WTC11 (cell line): ENCODE measurements around the gene PRLR. TPM values are rescaled to one million over a fixed set of nuclear protein-coding genes. Genes with fewer than 3 reads are reported as not detected.

ENCODE experiments used
- ATAC-seq: fragments of 200-7000 bp; cut with Tn5 transposase; 2 replicates; pipeline ENCODE4 v1.10.0; 2021; ENCODE audit warnings: mild to moderate bottlenecking, moderate library complexity
- CTCF ChIA-PET: fragments of 300-600 bp; sonication (Branson Sonifier 250); formaldehyde crosslinking; loops from one replicate; lab custom pipeline; 2021; ENCODE audit warnings: antibody characterized with exemption; lab: Charles Lee
- POLR2A ChIA-PET: fragments of 350-600 bp; sonication (Branson Sonifier 250); formaldehyde crosslinking; loops from one replicate; lab custom pipeline; 2021; ENCODE audit warnings: antibody characterized with exemption; lab: Charles Lee
- DNase-seq: peaks from one replicate; pipeline ENCODE4 v3.0.0; 2021; ENCODE audit warnings: low spot score
- H3K27ac Mint-ChIP-seq: 2 replicates; pipeline ENCODE4 v1.8.0; 2021; ENCODE audit warnings: mixed read lengths
- H3K27me3 Mint-ChIP-seq: 2 replicates; pipeline ENCODE4 v1.8.0; 2021; ENCODE audit warnings: low read depth, mild to moderate bottlenecking, moderate library complexity, mixed read lengths
- H3K36me3 Mint-ChIP-seq: 2 replicates; pipeline ENCODE4 v1.8.0; 2021; ENCODE audit warnings: mixed read lengths
- H3K4me1 Mint-ChIP-seq: 2 replicates; pipeline ENCODE4 v1.8.0; 2022; ENCODE audit warnings: mixed read lengths
- H3K4me3 Mint-ChIP-seq: 2 replicates; pipeline ENCODE4 v1.8.0; 2021; ENCODE audit warnings: mild to moderate bottlenecking, moderate library complexity, mixed read lengths
- H3K9me3 Mint-ChIP-seq: 2 replicates; pipeline ENCODE4 v1.8.0; 2021; ENCODE audit warnings: mixed read lengths
- CDX4 ChIP-seq: fragments of 250-450 bp; sonication (Bioruptor Pico); IDR thresholded peaks from 2 replicates; pipeline ENCODE4 v1.9.0; 2021; ENCODE audit warnings: moderate library complexity, mild to moderate bottlenecking, inconsistent platforms, borderline replicate concordance
- CTCF ChIP-seq: fragments of 200-600 bp; IDR thresholded peaks from 2 replicates; pipeline ENCODE4 v1.8.0; 2022; ENCODE audit warnings: antibody characterized with exemption
- E2F1 ChIP-seq: sonication (generic); formaldehyde crosslinking; IDR thresholded peaks from 2 replicates; pipeline ENCODE4 v1.8.0; 2022; ENCODE audit warnings: mild to moderate bottlenecking, missing genetic modification reagents
- E2F4 ChIP-seq: sonication (generic); formaldehyde crosslinking; IDR thresholded peaks from 2 replicates; pipeline ENCODE4 v1.8.1; 2022; ENCODE audit warnings: low read depth, mild to moderate bottlenecking, moderate library complexity, missing genetic modification reagents, borderline replicate concordance
- FOXJ3 ChIP-seq: sonication (generic); formaldehyde crosslinking; IDR thresholded peaks from 2 replicates; pipeline ENCODE4 v1.9.0; 2021; ENCODE audit warnings: missing genetic modification reagents, mild to moderate bottlenecking, borderline replicate concordance
- FOXK1 ChIP-seq: sonication (generic); formaldehyde crosslinking; IDR thresholded peaks from 2 replicates; pipeline ENCODE4 v1.8.0; 2022; ENCODE audit warnings: mild to moderate bottlenecking, moderate library complexity, missing genetic modification reagents
- GRHL2 ChIP-seq: fragments of 250-450 bp; sonication (Bioruptor Pico); IDR thresholded peaks from 2 replicates; pipeline ENCODE4 v1.8.0; 2022; ENCODE audit warnings: mild to moderate bottlenecking, moderate library complexity; ENCODE audit not compliant: insufficient replicate concordance, severe bottlenecking
- JAZF1 ChIP-seq: fragments of 250-450 bp; sonication (Bioruptor Pico); IDR thresholded peaks from 2 replicates; pipeline ENCODE4 v1.9.0; 2021; ENCODE audit warnings: moderate library complexity, mild to moderate bottlenecking, inconsistent platforms
- MXD4 ChIP-seq: fragments of 250-450 bp; sonication (Bioruptor Pico); IDR thresholded peaks from 2 replicates; pipeline ENCODE4 v1.8.0; 2021; ENCODE audit warnings: mild to moderate bottlenecking, moderate library complexity, borderline replicate concordance
- PRRX2 ChIP-seq: fragments of 250-450 bp; sonication (Bioruptor Pico); IDR thresholded peaks from 2 replicates; pipeline ENCODE4 v1.8.0; 2021; ENCODE audit warnings: mild to moderate bottlenecking
- TEAD1 ChIP-seq: sonication (generic); formaldehyde crosslinking; IDR thresholded peaks from 2 replicates; pipeline ENCODE4 v1.8.0; 2022; ENCODE audit warnings: mild to moderate bottlenecking, missing genetic modification reagents
- ZNF396 ChIP-seq: fragments of 250-450 bp; sonication (Bioruptor Pico); IDR thresholded peaks from 2 replicates; pipeline ENCODE4 v1.8.0; 2021; ENCODE audit warnings: mild to moderate bottlenecking, moderate library complexity, borderline replicate concordance
- total RNA-seq: library from RNA; stranded (reverse); gene quantifications from 3 replicates; pipeline ENCODE4 v1.2.3, GENCODE V29; 2021
- TF ChIP-seq, protein P1 (sequence below): sonication (generic); formaldehyde crosslinking; IDR thresholded peaks from 2 replicates; pipeline ENCODE4 v1.8.1; 2022; ENCODE audit warnings: missing genetic modification reagents, borderline replicate concordance
- TF ChIP-seq, protein P2 (sequence below): fragments of 250-450 bp; sonication (Bioruptor Pico); IDR thresholded peaks from 2 replicates; pipeline ENCODE4 v1.8.0; 2021; ENCODE audit warnings: mild to moderate bottlenecking

The PRLR gene
- total RNA-seq, 1 experiment from 2014 or later: 3.2 TPM

DNA sequence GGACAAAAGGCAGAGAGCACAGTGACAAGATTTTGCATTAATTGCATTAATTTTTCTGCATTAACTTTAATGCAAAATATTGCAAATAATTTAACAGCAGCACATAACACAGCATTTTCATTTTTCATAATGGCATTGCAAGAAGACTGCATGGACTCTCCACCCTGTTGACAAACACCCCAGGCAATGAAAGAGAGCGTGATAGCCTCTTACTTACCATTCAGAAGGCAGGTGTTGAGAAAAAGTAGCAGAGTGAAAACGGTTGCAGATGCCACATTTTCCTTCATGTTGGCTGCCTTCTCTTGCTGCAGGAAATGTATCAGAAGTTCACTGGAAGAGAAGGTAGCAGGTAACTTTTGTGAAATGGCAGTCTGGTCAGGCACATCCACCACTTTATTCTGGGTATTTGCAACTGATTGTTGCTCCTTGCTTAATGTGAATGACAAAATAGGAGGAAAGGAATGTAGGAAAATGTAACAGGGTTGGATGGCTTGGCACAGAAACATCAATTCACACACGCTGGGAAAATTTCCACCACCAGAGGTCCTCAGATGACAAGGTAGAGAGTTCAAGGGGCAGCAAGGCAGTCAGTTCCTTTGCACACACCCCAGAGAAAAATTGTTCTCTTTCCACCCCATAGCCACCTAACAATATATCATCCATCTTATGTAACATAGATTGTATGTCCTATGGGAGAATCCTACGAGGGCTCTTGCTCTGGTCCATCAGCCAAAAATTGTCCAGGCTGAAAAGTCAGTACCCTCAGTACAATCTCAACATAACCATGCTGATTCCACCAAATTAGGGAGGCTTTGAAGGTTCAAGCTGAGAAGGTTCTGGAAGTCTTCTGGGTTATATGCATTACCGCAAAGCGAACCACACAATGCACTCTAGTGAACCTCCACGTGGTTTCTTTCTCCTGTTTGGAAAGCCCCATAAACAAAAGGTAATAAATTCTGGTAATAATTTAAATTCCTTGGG is 140.7 kb downstream of the PRLR start:
- no peak overlapping the region for H3K27ac Mint-ChIP-seq
- no peaks in the 10 kb centered on the region for H3K9me3 Mint-ChIP-seq
- POLR2A ChIA-PET: no interaction called here
- no peaks in the 10 kb centered on the region for H3K36me3 Mint-ChIP-seq
- no peak overlapping the region for H3K4me3 Mint-ChIP-seq
- DNase-seq (peak; percentile 73), ATAC-seq (peak; percentile 79)
- peaks cover 20% of the 10 kb centered on the region for H3K4me1 Mint-ChIP-seq
- CTCF ChIA-PET: interaction anchor here (0.6 to 2.0 kb wide), 7 partner anchors 94 to 510 kb away, joined by 3 to 8 read pairs (median 3); partner anchors contain the start of gene PRLR
- peak; percentile 72 for TF ChIP-seq CTCF
- no peak for TF ChIP-seq E2F1 (CRISPR knock-in tag)
- H3K27me3 Mint-ChIP-seq: no peaks in the 10 kb centered on the region; the same call in 1 of the 2 replicates

DNA sequence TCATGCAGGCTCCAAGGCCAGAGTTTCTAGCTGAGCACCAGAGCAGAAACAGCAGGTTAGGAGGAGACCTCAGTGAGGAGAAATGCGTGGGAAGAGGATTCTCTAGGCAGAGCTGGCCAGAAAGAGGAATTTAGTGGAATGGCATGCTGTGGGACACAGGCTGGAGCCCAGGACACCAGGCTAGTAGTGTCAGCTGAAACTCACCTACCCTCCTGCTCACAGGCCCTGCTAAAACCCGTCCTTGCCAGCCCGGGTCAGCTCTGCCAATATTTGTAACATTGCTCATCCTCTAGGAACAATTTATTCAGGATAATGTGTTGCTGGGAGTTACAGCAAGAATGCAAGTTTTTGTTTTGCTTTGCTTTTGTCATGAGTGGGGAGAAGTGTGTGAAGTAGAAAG is 142.3 kb downstream of the PRLR start:
- ATAC-seq (no peak), DNase-seq (no peak)
- no peaks in the 10 kb centered on the region for H3K9me3 Mint-ChIP-seq

GRCh38 chr5:35083150-35083549 is 147.1 kb downstream of the PRLR start:
- H3K9me3 Mint-ChIP-seq: peaks cover 6% of the 10 kb centered on the region; the same call in 1 of the 2 replicates
- H3K27ac Mint-ChIP-seq: no peak overlapping the region
- H3K4me1 Mint-ChIP-seq: no peaks in the 10 kb centered on the region
- no peaks in the 10 kb centered on the region; the same call in 1 of the 2 replicates for H3K27me3 Mint-ChIP-seq
- H3K36me3 Mint-ChIP-seq: no peaks in the 10 kb centered on the region
- POLR2A ChIA-PET: no interaction called here
- CTCF ChIA-PET: no interaction called here
- ATAC-seq: no peak
- DNase-seq: no peak
- H3K4me3 Mint-ChIP-seq: no peak overlapping the region
- TF ChIP-seq ZNF396 (CRISPR knock-in tag) (no peak), E2F4 (CRISPR knock-in tag) (no peak), FOXJ3 (CRISPR knock-in tag) (no peak), E2F1 (CRISPR knock-in tag) (no peak), CDX4 (no peak), FOXK1 (CRISPR knock-in tag) (no peak), CTCF (no peak), TEAD1 (CRISPR knock-in tag) (no peak), GRHL2 (CRISPR knock-in tag) (no peak), PRRX2 (no peak)
- TF ChIP-seq, protein P1, sequence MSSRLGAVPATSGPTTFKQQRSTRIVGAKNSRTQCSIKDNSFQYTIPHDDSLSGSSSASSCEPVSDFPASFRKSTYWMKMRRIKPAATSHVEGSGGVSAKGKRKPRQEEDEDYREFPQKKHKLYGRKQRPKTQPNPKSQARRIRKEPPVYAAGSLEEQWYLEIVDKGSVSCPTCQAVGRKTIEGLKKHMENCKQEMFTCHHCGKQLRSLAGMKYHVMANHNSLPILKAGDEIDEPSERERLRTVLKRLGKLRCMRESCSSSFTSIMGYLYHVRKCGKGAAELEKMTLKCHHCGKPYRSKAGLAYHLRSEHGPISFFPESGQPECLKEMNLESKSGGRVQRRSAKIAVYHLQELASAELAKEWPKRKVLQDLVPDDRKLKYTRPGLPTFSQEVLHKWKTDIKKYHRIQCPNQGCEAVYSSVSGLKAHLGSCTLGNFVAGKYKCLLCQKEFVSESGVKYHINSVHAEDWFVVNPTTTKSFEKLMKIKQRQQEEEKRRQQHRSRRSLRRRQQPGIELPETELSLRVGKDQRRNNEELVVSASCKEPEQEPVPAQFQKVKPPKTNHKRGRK (CRISPR knock-in tag): no peak

More for the DNA sequence above, 142.3 kb downstream of the PRLR start:
- no peak for TF ChIP-seq MXD4
- no peak for TF ChIP-seq JAZF1 (CRISPR knock-in tag)
- TF ChIP-seq, protein P2, sequence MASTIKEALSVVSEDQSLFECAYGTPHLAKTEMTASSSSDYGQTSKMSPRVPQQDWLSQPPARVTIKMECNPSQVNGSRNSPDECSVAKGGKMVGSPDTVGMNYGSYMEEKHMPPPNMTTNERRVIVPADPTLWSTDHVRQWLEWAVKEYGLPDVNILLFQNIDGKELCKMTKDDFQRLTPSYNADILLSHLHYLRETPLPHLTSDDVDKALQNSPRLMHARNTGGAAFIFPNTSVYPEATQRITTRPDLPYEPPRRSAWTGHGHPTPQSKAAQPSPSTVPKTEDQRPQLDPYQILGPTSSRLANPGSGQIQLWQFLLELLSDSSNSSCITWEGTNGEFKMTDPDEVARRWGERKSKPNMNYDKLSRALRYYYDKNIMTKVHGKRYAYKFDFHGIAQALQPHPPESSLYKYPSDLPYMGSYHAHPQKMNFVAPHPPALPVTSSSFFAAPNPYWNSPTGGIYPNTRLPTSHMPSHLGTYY (CRISPR knock-in tag): no peak
- TF ChIP-seq CDX4: no peak
- Mint-ChIP-seq H3K36me3 (no peaks in the 10 kb centered on the region), H3K27me3 (no peaks in the 10 kb centered on the region; the same call in 1 of the 2 replicates), H3K4me1 (peaks cover 20% of the 10 kb centered on the region), H3K4me3 (no peak overlapping the region), H3K27ac (no peak overlapping the region)
- CTCF ChIA-PET: interaction anchor here (0.7 to 0.8 kb wide), 2 partner anchors 16 to 356 kb away, joined by 3 read pairs; no protein-coding TSS in a partner anchor
- POLR2A ChIA-PET: no interaction called here
